ENCODE measurements around the gene RACK1.
"Not testable (repeated sequence)": the region's sequence is repeated elsewhere in the genome, so short reads cannot be mapped to it uniquely, and the experiment has no call there.

RACK1 gene

GRCh38 chr5:181215997-181216989 is 27.4 kb downstream of the RACK1 start:
- no peak for DNase-seq (ENCODE audit: low read depth, low spot score)

DNA sequence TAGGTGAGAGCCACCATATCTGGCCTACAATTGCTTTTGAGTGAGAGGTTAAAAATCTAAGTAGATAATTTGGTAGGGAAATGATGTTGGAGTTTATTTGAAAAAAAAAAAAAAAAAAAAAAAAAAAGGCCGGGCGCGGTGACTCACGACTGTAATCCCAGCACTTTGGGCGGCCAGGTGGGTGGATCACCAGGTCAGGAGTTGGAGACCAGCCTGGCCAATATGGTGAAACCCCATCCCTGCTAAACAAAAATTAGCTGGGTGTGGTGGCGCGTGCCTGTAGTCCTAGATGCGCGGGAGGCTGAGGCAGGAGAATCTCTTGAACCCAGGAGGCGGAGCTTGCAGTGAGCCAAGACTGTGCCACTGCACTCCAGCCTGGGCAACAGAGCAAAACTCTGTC is 29.5 kb downstream of the RACK1 start:
- DNase-seq (ENCODE audit: low read depth, low spot score), result not testable (repeated sequence)

GRCh38 chr5:181212934-181213333 is 30.8 kb downstream of the RACK1 start:
- DNase-seq (ENCODE audit: low read depth, low spot score), result no peak

- no peak for DNase-seq (ENCODE audit: low read depth, low spot score)
Observed at GRCh38 chr5:181212080-181212479, 31.6 kb downstream of the RACK1 start.

DNA sequence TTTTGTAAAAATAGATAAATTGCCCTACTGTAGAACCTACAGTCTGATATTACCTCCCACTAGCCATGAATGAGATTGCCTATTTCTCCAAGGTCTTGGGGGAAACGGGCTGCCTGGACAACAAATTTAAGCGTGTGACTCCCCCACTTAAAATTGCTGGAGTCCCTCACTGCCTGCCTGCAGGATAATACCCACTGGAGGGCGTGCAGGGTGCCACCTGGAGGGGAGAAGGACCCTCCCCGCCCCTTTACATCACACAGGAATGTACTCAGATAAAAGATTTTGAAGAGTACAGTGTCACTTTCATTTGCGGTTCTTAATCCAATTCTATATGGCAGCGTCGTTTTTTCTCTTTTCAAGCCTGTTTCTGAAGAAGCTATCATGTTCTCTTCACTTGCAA is 32.5 kb downstream of the RACK1 start:
- no peak for DNase-seq (ENCODE audit: low read depth, low spot score)

DNA sequence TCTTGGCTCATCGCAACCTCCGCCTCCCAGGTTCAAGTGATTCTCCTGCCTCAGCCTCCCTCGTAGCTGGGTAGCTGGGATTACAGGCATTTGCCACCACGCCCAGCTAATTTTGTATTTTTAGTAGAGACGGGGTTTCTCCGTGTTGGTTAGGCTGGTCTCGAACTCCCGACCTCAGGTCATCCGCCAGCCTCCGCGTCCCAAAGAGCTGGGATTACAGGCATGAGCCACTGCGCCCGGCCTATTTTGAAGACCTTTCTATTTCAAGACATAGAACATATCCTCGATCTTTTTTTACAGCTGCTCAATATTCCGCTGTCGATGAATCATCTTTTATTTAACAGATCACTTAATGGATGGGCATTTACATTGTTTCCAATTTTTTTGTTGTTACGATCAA is 33.0 kb downstream of the RACK1 start:
- not testable (repeated sequence) for DNase-seq (ENCODE audit: low read depth, low spot score)

- DNase-seq (ENCODE audit: low read depth, low spot score), result not testable (repeated sequence)
Observed at GRCh38 chr5:181210148-181210547, 33.6 kb downstream of the RACK1 start.

DNA sequence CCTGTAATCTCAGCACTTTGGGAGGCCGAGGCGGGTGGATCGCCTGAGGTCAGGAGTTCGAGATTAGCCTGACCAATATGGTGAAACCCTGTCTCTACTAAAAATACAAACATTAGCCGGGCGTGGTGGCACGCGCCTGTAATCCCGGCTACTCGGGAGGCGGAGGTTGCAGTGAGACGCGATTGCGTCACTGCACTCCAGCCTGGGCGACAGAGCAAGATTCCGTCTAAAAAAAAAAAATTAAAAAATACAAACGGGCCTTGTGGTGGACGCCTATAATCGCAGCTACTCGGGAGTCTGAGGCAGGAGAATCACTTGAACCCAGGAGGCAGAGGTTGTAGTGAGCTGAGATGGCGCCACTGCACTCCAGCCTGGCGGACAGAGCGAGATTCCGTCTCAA is 34.7 kb downstream of the RACK1 start:
- DNase-seq (ENCODE audit: low read depth, low spot score), result not testable (repeated sequence)

DNA sequence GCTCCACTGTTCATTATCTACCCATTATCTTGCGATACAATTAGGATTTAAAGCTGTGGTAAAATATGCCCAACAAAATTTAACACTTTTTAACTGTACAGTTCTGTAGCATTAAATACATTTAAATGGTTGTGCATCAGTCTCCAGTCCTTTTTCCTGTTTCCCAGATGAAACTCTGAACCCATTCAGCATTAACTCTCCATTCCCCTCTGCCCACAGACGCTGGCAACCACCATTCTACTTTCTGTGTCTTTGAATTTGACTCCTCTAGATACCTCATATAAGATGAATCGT is 35.8 kb downstream of the RACK1 start:
- DNase-seq (ENCODE audit: low read depth, low spot score), result no peak

- DNase-seq (ENCODE audit: low read depth, low spot score), result no peak
Observed at GRCh38 chr5:181207214-181207959, 36.3 kb downstream of the RACK1 start.

DNA sequence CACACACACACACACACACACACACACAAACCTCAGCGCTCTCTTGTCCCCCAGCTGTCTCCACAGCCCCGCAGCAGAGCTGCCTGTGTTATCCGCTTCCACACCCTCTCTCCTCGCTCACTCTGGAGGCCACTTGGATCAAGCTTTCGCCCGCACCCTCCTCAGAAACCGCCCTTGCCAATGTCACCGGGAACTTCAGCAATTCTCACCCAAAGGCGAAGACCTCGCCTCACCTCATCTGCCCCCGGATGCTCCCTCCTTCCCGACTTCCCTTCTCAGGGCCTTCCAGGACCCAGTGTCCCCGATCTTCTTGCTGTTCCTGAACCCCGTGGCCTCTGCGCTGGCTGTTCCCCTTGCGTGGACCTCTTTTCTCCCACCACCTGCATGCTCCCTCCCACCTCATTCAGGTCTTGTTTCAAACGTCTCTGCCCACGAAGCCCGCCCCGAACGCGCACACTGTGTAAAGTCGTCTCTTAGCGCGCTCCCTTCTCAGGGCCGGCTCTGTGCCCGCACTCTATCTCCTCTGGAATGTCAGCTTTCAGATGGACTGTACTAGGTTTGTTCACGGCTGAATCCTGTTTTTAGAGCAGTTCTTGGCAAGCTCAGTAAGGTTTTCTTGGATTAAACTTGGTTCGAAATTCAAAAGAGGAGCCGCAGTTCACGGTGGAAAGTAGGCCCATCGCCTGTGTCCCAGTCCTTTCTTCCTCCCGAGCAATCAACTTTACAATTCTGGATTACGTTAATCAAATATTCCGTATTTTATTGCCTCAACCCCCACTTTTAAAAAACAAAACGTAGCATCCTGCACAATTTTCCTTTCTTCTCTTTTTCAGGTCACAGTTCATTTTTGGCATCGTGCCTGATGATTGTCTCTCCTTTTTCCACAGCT is 37.7 kb downstream of the RACK1 start:
- DNase-seq (ENCODE audit: low read depth, low spot score), result no peak

DNA sequence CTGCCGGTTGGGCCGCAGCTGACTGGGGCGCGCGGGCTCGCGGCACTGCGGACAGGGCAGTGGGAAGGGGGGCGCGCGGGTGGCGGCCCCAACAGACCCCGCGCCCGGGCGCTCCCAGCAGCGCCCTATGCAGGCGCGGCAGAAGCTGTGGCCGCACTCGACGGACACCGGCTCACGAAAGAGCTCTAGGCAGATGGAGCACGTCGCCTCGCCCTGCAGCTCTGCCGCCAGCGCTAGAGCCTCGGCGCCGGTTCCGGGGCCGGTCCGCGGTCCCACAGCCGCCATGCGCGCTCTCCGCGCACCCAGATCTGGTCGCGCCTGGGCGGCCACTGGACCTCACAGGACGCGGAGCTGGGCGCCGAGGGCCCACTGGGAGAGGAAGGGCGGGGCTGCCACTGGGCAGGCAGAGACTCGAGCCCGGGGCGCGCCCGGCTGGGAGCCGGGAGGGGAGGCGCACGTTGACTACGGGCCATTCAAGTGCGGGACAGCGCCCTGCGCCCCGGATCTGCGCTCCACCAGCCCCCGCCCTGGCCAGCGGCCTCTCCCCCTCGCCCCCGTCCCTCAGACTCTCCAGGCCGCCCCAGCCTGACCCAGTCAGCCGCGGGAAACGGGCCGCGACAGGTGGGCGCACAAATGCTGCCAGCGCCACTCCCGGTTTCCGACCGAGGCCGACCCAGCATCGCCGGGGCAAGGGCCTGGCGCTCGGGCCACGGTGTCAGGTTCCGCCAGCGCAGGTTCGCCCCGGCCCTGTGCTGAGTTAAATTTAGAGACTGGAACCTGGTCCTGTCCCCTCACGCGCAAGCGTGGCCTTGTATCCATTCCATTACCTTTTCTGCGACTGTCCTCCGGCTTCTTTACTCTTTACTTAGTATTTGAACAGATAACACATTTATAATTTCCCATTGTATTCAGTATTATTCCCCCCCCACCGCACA is 38.6 kb downstream of the RACK1 start, which contains the start of gene TRIM7:
Gene TRIM7 (minus strand): TSS at position 371 of the 935 bp plus-strand sequence. CDS start 86 bp downstream, at position 285.
- DNase-seq (ENCODE audit: low read depth, low spot score), result no peak

GRCh38 chr5:181204113-181204825 is 39.4 kb downstream of the RACK1 start:
- DNase-seq (ENCODE audit: low read depth, low spot score), result no peak

GRCh38 chr5:181203777-181204112 is 40.0 kb downstream of the RACK1 start:
- DNase-seq (ENCODE audit: low read depth, low spot score), result no peak

- DNase-seq (ENCODE audit: low read depth, low spot score), result no peak
Observed at GRCh38 chr5:181203093-181203711, 40.5 kb downstream of the RACK1 start.

- DNase-seq (ENCODE audit: low read depth, low spot score), result no peak
Observed at GRCh38 chr5:181200816-181201215, 42.9 kb downstream of the RACK1 start.

DNA sequence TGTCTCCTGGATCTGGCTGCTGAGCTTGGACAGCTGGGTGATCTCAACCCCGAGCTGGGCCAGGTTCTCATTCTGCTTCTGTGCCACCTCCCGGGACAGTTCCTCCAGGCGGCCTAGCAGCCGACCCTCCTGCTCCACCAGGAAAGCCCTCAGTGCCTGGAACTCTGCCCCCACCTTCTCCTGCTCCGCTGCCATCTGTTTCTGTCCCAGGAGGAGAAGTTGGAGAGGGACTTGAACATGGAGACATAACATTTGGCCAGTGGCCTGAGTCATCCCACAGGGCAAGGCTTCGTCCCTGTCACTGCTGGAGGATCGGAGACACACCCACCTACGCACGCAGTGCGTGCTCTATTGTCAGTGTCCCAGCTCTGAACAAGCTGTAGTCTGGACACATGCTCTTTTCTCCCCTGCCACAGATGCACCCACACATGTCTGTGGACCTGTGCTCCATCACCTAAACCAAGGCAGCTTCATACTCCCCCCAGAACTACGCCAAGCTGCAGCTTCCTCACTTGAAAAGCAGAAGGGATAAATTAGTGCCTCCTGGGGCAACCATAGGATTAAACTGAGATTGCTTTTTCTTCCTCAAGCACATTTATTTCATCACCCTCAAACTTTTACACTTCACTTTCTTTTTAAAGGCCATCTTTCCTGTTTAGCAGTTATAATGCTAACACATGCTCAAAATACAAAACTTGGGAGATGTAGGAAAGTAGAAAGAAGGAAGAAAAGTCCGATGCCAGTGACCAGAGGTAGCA is 43.6 kb downstream of the RACK1 start:
- DNase-seq (ENCODE audit: low read depth, low spot score), result no peak

DNA sequence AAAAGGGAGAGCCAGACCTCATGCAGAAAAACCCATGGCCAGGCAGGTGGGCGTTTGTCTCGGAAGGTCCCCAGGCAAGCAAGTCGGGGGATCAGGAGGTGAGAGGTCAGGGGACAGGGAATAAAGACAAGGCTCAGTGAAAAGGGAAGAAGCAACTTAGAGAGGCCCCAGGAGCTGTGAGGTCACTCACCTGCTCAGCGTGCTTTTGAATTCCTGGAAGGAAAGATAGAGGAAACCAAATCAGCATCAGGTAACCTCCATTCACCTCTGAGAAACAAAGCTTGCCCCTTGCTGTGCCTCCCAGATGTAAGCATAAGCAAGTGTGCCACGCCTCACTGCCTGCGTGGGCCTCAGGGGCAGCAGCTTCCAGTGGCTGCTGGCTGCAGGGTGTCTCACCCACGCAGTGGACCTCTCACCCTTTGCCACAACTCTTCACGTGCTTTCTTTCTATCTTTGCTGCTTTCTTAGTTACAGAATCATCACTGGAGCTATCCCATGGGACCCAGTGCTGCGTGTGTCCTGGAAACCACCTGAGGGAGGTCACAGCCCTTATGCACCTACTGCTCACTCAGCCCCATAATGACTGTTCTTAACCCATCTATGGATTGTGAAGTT is 44.7 kb downstream of the RACK1 start:
- DNase-seq (ENCODE audit: low read depth, low spot score), result no peak
